Measurements from ENCODE around the gene ARID1B.

Gene ARID1B

GRCh38 chr6:156816505-156816904 is 39.3 kb downstream of the ARID1B start:
- H3K27ac ChIP-seq, result no peak overlapping the region

DNA sequence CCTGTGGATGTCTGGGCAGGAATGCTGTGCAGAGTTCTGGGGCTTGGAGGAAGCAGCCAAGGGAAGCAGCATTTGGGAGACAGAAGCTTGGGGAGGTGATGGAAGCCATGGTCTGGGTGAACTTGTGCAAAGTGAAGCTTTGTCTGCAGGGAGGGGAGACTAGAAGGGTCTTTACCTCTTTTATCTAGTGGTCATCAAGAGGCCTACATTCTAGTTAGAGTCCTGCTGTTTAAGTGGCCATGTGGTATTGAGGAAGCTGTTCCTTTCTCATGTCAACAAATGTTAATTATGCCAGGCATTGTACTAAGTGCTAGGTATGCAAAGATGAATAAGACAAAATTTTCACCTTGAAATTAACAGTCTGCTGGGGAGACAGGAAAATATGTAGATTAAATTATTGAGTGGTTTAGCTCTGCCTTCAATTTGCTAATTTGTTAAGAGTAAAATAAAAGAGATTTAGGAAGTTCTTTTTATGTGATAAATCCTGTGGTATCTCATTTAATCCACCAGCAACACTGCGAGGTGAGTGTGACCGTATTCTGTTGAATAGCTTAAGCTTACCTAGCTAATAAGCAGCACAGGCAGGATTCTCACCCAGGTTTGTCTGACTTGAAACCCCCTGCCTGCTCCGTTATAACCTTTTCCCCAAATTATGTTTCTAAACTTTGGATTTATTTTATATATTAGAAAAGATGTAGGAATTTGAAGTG is 43.1 kb downstream of the ARID1B start:
- no peak for TF ChIP-seq ZFX (IDR thresholded peaks at IDR 0.05)
- no peak for TF ChIP-seq CTCF (conservative IDR thresholded peaks at IDR 0.05)
- H3K27ac ChIP-seq, result no peak overlapping the region

More at GRCh38 chr6:156816505-156816904, 39.3 kb downstream of the ARID1B start:
- TF ChIP-seq ZFX (IDR thresholded peaks at IDR 0.05), result no peak
- TF ChIP-seq CTCF (conservative IDR thresholded peaks at IDR 0.05), result no peak

DNA sequence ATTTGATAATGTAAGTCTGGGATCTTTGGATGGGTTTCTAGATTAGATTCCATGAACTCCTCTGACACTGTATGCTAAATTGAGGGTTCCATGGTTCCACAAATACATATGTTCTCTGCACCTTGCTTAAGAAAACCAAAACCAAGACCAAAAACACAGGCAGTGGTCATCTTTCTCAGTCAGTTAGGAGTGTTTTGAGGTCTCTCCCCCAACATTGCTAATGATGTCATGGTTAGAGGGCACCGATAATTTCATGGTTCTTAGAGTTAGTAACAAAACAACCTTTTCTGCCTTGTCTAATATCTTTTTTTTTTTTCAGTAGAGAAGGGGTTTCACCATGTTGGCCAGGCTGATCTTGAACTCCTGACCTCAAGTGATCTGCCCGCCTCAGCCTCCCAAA is 44.5 kb downstream of the ARID1B start:
- H3K27ac ChIP-seq, result no peak overlapping the region; the same call in 1 of the 2 replicates
- TF ChIP-seq CTCF (conservative IDR thresholded peaks at IDR 0.05) (no peak), ZFX (IDR thresholded peaks at IDR 0.05) (no peak)

GRCh38 chr6:156822747-156823206 is 45.6 kb downstream of the ARID1B start:
- H3K27ac ChIP-seq, result peak overlapping the region; percentile 59
- no peak for TF ChIP-seq ZFX (IDR thresholded peaks at IDR 0.05)
- no peak for TF ChIP-seq CTCF (conservative IDR thresholded peaks at IDR 0.05)

DNA sequence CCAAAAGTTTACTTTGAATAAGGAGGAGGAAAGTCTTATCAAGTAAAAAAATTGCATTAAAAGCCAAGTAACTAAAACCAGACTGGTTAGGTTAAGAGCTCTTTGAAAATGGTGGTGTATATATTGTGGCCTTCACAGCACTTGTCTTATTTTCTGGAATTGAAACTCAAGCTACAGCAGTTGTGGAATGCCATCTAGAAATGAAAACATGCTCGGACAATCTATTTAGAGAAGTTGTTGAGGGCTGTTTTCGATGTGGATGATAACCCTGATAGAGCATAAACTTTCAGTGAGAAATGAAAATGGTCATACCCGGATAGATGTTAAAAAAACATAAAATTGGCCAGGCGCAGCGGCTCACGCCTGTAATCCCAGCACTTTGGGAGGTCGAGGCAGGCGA is 47.0 kb downstream of the ARID1B start:
- TF ChIP-seq CTCF (conservative IDR thresholded peaks at IDR 0.05) (no peak), ZFX (IDR thresholded peaks at IDR 0.05) (no peak)
- H3K27ac ChIP-seq, result no peak overlapping the region

DNA sequence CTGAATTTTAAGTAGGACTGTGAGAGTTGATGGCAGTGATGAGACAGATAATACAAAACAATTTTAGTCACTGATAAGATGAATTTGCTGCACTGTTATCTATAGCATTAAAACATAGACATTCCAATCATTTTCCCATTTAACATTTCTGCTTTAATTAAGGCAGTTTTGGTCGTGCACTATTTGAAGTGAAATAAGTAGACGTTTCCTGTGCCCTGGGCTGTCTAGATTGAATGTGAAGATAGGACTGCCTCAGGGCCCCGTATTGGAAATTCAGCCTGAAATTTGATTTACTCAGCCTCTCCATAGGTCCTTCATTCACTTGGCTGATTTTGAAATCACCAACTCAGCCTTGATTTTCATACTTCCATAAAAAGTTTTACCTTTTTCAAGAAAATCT is 48.3 kb downstream of the ARID1B start:
- no peak overlapping the region for H3K27ac ChIP-seq
- TF ChIP-seq CTCF (conservative IDR thresholded peaks at IDR 0.05), result no peak
- no peak for TF ChIP-seq ZFX (IDR thresholded peaks at IDR 0.05)

GRCh38 chr6:156826290-156826955 is 49.2 kb downstream of the ARID1B start:
- TF ChIP-seq CTCF (conservative IDR thresholded peaks at IDR 0.05) (no peak), ZFX (IDR thresholded peaks at IDR 0.05) (no peak)

More at GRCh38 chr6:156826290-156826955, 49.2 kb downstream of the ARID1B start:
- no peak overlapping the region for H3K27ac ChIP-seq
